ENCODE results near the gene SCARF2.
"Not testable (repeated sequence)": the region's sequence is repeated elsewhere in the genome, so short reads cannot be mapped to it uniquely, and the experiment has no call there.

The SCARF2 gene, protein sequence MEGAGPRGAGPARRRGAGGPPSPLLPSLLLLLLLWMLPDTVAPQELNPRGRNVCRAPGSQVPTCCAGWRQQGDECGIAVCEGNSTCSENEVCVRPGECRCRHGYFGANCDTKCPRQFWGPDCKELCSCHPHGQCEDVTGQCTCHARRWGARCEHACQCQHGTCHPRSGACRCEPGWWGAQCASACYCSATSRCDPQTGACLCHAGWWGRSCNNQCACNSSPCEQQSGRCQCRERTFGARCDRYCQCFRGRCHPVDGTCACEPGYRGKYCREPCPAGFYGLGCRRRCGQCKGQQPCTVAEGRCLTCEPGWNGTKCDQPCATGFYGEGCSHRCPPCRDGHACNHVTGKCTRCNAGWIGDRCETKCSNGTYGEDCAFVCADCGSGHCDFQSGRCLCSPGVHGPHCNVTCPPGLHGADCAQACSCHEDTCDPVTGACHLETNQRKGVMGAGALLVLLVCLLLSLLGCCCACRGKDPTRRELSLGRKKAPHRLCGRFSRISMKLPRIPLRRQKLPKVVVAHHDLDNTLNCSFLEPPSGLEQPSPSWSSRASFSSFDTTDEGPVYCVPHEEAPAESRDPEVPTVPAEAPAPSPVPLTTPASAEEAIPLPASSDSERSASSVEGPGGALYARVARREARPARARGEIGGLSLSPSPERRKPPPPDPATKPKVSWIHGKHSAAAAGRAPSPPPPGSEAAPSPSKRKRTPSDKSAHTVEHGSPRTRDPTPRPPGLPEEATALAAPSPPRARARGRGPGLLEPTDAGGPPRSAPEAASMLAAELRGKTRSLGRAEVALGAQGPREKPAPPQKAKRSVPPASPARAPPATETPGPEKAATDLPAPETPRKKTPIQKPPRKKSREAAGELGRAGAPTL

DNA sequence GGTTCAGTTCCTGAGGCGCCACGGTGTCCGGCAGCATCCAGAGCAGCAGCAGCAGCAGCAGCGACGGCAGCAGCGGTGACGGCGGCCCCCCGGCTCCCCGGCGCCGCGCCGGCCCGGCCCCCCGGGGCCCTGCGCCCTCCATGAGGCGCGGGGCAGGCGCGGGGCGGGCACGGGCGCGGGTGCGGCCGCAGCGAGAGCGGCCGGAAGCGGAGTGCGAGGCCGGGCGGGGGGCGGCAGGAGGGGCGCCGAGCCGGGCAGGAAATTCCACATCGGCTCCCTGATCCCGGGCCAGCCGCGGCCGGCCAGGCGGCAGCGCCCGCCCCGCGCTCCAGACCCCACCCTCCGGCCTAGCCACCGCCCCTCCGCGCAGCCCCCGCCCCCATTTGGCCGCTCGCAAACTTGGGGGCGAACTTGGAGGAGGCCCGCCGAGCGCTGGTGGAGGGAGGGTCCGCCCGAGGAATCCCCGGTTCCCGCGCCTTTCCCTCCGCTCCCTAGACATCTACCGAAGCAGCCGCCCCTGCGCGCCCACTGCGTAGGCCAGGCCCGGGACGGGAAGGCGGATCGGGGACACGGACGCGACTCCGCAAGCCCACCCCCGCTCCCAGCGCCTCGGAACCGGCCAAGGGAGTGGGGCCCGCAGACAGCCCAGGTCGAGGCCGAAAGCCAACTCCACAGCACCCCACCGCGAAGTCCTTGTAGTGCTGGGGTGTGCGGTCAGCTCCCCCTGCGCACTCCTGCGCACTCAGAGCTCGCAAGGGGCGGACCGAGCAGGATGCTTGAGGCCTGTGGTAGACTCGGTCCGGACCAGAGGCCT is at the start of gene SCARF2:
SCARF2 (minus strand) TSS at position 213 of the 814 bp plus-strand sequence; CDS start at position 142, 71 bp downstream.
- no peak for FAIRE-seq

DNA sequence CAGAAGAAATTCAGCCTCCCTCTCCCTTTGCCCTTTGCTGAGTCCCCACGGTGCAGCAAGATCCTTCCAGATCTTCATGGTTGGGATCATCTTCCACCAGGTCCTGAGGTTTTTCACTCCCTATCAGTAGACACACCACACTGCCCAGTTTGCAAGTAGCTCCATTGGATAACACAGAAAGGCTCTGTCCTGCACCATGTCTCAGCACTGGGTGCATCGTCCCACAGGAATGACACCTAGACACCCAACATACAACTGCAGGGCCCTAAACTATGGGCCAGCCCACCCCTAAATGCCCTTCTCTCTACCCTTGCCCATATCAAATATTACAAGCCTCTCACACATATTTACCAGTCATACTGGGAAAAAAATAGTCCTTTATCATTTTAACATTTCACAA is 48.6 kb upstream of the SCARF2 start:
- FAIRE-seq, result no peak

DNA sequence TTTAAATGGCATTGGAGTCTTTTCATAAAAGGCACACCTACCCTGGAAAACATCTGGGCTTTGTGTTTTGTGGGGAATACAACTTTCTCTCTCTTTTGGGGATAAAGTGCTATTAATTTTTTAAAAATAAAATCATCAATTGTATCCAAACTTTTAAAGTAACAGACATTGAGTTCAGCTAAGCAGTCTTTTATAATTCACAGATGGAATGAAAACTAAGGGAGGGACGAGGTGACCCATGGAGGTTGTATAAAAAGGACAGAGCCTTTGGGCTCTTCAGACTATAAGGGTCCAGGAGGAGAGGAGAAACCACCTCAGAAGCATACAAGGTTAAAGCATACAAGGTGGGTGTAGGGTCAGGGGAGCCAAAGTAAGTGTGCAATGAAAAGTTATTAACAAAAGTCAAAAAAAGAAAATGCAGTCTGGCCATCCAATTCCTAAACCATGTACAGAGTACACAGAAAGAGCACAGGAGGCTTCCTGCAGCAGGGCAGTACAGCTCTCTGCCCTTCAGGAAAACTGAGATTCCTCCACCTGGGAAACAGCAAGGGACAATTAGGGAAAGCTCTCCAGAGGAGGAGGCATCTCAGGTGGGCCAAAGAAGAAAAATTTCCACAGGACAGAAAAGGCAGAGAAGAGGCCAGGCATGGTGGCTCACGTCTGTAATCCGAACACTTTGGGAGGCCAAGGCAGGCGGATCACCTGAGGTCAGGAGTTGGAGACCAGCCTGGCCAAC is 47.5 kb upstream of the SCARF2 start:
- no peak for FAIRE-seq

DNA sequence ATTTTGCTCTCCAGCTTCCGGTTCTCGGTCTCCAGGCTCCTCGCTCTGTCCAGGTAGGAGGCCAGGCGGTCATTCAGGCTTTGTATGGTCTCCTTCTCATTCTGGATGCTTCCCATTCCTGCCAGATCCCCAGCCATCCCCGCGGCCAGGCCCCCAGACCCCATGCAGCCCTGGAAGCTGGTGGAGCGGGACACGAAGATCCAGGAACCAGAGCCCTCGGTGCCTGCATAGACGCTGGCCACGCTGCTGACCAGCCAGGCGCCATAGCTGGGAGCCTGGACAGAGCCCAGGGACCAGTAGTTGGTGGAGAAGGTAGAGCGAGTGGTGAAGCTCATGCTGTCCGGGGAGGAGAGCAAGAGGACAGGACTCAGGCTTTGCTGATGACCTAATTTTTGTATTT is 46.1 kb upstream of the SCARF2 start:
- FAIRE-seq, result no peak

DNA sequence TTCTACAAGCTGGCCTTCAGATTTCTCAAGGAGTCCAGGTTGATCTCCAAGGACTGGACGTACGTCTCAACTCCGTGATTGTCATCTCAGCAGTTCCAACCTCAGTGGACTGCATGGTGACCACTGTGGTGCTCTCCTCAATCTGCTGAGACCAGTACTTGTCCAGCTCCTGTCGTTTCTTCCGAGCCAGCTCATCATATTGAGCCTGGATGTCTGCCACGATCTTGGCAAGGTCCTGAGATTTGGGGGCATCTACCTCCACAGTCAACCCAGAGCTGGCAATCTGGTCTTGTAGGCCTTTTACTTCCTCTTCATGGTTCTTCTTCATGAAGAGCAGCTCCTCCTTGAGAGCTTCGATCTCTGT is 45.5 kb upstream of the SCARF2 start:
- FAIRE-seq, result not testable (repeated sequence)

DNA sequence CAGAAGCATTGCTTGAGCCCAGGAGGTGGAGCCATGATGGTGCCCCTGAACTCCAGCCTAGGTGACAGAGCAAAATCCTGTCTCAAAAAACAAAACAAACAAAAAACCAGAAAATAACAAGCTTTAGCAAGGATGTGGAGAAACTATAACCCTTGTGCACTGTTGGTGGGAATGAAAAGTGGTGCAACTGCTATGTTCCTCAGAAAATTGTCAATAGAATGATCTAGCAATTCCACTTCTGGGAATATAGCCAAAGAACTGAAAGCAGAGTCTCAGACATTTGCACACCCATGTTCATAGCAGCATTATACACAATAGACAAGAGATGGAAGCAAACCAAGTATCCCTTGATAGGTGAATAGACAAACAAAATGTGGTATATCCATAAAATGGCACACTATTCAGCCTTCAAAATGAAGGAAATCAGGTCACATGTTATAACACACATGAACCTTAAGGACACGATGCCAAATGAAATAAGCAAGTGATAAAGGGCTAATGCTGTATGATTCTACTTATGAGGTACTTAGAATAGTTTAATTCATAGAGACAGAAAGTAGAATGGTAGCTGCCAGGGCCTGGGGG is 42.1 kb upstream of the SCARF2 start:
- no peak for FAIRE-seq

DNA sequence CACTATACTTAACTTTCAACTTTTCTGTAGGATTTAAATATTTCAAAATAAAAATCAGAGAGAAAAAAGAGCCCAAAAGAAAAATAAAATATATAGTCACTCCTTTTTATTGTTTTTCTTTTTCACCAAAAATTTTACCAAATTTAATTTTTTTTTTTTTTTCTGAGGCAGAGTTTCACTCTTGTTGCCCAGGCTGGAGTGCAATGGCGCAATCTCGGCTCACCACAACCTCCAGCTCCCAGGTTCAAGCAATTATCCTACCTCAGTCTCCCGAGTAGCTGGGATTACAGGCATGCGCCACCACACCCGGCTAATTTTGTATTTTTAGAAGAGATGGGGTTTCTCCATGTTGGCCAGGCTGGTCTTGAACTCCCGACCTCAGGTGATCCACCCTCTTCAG is 40.4 kb upstream of the SCARF2 start:
- FAIRE-seq, result not testable (repeated sequence)

DNA sequence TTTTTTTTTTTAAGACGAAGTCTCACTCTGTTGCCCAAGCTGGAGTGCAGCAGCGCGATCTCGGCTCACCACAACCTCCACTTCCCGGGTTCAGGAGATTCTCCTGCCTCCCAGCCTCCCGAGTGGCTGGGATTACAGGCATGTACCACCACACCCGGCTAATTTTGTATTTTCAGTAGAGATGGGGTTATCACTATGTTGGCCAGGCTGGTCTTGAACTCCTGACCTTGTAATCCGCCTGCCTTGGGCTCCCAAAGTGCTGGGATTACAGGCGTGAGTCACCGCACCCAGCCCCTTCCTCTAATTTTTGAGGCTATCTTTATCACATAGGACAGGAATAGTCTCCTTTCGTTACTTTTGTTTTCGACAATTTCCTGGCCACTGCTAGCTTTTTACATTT is 37.9 kb upstream of the SCARF2 start:
- not testable (repeated sequence) for FAIRE-seq

DNA sequence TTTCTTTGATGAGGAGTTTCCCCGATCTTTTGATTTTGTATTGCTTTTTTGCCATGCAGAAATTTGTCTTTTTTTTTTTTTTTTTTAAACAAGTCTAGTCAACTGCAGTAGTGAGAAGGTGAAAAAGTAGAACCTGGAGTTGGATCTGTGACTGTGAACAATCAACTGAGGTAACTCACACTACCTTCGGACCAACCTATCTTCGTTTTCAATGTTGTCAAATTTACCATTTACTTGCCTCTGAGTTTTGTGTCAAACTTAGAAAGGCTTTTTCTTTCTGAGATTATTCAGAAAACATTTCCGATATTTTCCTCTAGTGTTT is 37.5 kb upstream of the SCARF2 start:
- no peak for FAIRE-seq

DNA sequence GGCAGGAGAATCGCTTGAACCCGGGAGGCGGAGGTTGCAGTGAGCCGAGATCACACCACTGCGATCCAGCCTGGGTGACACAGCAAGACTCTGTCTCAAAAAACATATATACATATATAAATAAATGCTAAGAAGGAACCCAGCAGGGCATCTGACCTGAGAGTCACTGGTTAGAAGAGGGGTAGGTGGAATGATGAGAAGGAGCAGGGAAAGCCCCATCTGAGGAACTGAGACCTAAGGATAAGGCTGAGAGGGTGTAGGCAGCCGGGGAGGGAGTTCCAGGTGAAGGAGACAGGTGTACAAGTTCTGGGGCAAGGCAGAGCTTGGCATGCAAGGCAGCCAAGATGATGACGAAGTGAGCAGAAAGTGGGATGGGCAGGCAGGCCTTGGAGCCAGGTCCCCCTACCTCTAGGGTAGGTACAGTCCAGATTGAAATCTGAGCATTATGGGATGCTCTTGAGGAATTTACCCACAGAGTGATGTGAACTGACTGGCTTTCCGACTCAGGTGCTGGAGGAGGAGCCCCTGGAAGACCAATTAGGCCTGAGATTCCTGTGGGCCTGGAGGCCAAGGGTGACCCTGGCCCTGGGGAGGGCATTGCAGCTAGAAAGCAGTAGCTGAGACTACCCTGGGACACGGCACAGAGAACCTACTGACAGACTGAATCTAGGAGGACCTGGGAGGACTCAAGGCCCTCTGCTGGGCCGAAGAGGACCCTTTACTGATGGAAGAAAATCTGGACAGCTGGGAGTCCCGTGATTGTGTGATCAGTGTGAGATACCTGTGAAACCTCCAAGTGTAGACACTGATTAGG is 35.2 kb upstream of the SCARF2 start:
- FAIRE-seq, result no peak

DNA sequence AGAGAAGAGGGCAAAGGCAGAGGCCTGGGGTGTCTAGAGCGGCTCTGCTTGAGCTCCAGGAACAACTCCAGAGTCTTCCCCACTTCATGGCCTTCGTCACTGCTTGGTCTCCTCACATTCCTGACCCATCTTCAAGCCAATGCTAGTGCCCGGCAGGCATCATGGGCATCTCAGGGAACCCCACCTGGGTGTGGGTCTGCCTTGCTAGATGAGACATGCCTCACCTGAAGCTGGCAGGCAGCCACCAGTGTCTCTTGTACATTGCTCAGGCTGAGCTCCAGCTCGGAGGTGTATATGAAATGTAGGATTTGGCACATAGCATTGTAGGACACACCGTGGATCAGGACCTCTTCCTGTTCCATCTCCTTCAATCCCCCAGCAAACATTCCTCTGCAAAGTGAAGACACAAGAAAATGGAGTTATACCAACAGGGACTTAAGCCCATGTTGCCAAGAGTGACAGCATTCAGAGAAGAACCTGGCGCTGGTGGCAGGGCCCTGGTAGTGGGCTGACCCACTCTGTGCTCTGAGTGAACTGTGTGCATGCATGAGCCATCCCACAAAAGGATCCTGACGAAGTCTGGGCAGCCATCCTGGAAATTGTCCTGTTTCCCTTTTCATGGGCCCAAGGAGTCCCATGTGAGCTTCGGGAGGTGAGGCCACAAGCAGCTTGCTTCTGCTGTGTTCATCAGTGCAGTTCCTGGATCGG is 33.7 kb upstream of the SCARF2 start:
- no peak for FAIRE-seq

DNA sequence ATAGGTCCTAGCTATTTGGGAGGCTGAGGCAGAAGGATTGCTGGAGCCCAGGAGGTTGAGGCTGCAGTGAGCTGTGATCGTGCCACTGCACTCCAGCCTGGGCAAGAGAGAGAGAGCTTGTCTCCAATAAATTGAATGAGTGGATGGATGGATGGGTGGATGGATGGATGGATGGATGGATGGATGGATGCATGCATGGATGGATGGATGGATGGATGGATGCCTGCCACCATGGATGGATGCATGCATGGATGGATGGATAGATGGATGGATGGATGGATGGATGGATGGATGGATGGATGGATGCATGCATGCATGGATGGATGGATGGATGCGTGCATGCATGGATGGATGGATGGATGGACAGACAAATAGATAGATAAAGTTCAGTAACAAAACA is 32.9 kb upstream of the SCARF2 start:
- FAIRE-seq, result not testable (repeated sequence)

DNA sequence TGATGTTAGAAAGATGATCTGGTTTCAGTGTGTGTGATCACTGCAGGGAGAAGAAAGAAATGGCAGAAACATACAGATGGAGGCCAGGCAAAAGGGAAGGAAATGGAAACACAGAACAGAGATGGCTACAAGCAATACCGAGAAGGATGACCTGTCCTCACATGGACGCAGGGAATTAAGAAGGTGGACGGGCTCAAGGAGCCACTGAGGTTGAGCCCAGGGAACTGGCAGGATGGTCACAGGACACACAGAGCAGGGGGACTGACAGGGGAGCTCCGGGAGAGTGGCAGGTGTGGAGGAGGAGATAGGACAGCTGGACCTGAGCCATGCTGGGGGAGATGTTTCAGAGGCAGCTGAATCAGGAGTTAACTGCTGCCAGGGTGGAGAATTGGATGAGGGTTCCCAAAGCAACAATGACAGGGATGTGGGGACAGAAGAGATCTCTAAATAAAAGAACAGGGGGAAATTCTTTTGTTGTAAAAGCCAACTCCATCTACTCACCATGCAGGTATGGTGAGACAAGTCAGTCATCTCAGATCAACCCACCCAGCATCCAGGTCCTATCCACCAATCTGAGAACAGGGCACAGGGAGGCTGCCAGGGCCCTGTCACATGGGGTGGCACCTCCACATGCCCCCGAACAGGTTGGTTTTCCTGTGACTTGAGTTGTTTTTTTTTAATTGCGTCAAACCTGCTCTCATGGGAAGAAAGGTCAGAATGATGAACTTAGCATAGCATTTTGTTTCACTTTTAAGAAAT is 31.7 kb upstream of the SCARF2 start:
- FAIRE-seq, result no peak

DNA sequence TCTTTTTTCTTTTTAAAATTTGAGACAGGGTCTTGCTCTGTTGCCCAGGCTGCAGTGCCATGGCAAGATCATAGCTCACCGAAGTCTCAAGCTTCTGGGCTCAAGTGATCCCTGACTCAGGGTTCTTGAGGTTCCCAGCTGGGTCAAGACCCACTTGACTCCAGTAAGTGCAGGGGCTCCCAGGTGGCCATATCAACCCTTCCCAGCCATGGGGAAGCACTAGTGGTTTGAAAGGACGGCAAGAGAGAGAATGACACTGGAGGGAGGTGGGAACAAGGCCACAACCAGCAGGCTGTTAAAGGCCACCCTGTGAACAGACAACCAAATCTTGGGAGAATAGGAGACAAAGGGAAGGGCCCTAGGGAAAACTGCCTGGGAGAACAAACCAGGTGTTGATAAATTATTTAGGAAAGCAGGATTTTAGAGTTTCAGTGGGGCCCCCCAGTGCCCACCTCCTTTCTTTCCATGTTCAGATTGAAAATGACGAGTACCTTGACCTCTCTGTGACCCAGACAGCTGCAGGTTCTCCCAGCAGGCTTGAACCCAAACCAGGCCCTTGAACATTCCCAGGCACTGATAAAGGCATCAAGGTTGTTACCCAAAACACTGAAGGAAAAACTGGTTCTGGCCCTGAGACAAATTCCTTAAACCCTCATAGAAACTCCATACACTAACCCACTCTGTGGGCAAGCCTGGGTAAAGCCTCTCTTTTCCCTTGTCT is 29.2 kb upstream of the SCARF2 start:
- no peak for FAIRE-seq

DNA sequence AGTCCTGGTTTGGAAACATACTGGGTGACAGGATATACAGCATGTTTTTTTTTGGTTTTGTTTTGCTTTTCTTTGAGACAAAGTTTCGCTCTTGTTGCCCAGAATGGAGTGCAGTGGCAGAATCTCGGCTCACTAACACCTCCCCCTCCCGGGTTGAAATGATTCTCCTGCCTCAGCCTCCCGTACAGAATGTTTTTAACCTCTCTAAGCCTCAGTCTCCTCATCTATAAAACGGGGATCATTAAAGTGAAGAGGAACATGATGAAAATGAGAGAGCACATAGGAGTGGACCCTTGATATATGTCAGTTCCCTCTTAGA is 28.1 kb upstream of the SCARF2 start:
- no peak for FAIRE-seq

DNA sequence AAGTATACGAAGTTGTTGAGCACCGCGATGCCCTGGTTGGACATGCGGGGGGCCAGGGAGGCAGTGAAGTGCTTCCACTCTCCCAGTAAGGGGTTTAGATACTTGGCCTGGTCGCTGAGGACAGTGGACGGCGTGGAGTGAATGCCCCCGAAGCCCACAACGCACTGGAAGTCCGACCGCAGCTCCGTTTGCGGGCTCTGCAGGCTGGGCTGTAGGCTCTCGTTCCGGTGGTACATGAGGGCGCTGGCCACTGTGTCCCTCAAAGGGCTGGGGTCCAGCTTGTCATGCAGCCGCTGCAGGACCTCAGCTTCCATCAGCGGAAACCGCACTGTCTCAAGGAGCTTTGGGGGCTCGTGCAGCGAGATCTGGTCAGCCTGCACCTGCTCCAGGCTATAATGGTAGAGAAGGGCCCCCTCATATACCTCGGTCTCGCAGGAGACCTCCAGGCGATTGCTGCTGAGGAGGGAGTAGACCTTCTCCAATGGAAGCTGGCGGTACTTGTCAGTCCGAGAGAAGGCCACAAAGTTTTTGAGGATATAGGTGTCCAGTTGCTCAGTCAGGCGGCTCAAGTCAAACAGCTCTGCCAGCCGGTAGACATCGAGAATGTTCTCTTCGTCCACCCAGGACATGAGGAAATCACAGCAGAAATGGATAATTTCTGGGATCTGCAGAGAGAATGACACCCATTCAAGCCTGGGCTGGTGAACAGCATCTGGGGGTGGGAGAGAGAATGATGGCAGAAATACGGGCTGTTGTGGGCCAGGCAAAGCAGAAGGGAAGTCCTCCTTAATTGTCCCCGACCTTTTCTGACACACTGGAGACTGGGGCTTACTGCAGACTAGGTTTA is 27.5 kb upstream of the SCARF2 start:
- no peak for FAIRE-seq

DNA sequence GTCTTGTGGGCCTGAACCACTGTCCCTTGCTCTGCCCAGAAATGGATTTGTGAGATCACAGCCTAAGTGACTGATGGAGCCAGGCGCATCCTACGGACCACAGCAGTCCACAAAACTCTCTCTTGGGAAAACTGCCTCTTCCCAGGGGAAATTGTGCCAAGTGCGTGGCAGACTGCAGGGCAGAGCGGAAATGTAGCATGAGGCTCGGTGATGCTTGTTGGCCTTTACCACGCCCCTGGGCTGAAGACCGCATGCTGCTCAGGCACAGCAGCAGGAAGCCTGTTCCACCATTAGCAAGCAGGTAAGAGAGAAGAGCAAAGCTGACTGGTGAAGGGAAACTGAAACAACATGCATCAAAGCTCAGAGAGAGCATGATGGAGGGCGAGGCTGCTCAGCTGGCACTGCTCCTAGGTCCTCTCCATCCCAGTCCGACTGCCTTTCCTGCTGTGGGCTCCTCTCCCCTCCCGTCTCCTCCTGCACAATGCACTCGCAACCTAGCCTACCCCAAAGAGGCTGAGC is 26.5 kb upstream of the SCARF2 start:
- FAIRE-seq, result no peak
